HepG2 (cell line): ENCODE results near the gene RBCK1. TPM values are rescaled to one million over a fixed set of nuclear protein-coding genes. Genes with fewer than 3 reads are reported as not detected.

ENCODE experiments used
- AGO1 ChIP-seq: fragments of 200-400 bp; formaldehyde crosslinking; IDR thresholded peaks from 2 replicates; pipeline ENCODE4 v1.6.1; 2017; ENCODE audit warnings: mild to moderate bottlenecking, low read depth, low read length, moderate library complexity; ENCODE audit not compliant: poor library complexity, severe bottlenecking
- ATF1 ChIP-seq: IDR thresholded peaks from 2 replicates; pipeline ENCODE4 v1.6.1; 2016; ENCODE audit warnings: mild to moderate bottlenecking, control low read depth
- FOXA1 ChIP-seq, 2 experiments: fragments of 450-650 bp in 1 of 2; sonication (generic) in 1 of 2; formaldehyde crosslinking in 1 of 2; IDR thresholded peaks; 2 replicates each; pipeline versions ENCODE4 v1.4.0 to v1.6.1; 2016 to 2020; ENCODE audit warnings: missing genetic modification reagents in 1 of 2
- FOXK2 ChIP-seq: fragments of 450-650 bp; IDR thresholded peaks from 2 replicates; pipeline ENCODE4 v1.6.1; 2016
- GRHL1 ChIP-seq: sonication (generic); formaldehyde crosslinking; conservative IDR thresholded peaks from 2 replicates; pipeline ENCODE4 v1.8.0; 2022; ENCODE audit warnings: missing genetic modification reagents
- HNF4G ChIP-seq, 2 experiments: sonication (generic) in 1 of 2; formaldehyde crosslinking in 1 of 2; IDR thresholded peaks; 2 replicates each; pipeline versions ENCODE4 v1.4.0 to v1.6.1; 2011 to 2020; ENCODE audit warnings: borderline replicate concordance in 2 of 2, low read depth in 2 of 2, mild to moderate bottlenecking in 2 of 2, low read length in 1 of 2, missing genetic modification reagents in 1 of 2, moderate library complexity in 1 of 2
- KDM3A ChIP-seq: IDR thresholded peaks from 2 replicates; pipeline ENCODE4 v1.6.1; 2018; ENCODE audit warnings: low read depth, missing compliant biosample characterization
- MAX ChIP-seq: IDR thresholded peaks from 2 replicates; pipeline ENCODE4 v1.6.1; 2012; ENCODE audit warnings: inconsistent platforms
- NFIB ChIP-seq: sonication (generic); formaldehyde crosslinking; IDR thresholded peaks from 2 replicates; pipeline ENCODE4 v1.9.0; 2021; ENCODE audit warnings: missing genetic modification reagents, mild to moderate bottlenecking, borderline replicate concordance
- RARA ChIP-seq: IDR thresholded peaks from 2 replicates; pipeline ENCODE4 v1.6.1; 2016; ENCODE audit warnings: missing genetic modification reagents, missing compliant biosample characterization
- RCOR2 ChIP-seq: IDR thresholded peaks from 2 replicates; pipeline ENCODE4 v1.6.1; 2016; ENCODE audit warnings: missing biosample characterization, missing genetic modification reagents
- RXRB ChIP-seq: IDR thresholded peaks from 2 replicates; pipeline ENCODE4 v1.6.1; 2016; ENCODE audit warnings: borderline replicate concordance, missing genetic modification reagents, missing compliant biosample characterization
- SKI ChIP-seq: fragments of 450-650 bp; IDR thresholded peaks from one replicate; pipeline ENCODE4 v1.6.1; 2018; ENCODE audit warnings: mild to moderate bottlenecking; ENCODE audit not compliant: partially characterized antibody
- SMARCC2 ChIP-seq: fragments of 450-650 bp; IDR thresholded peaks from 2 replicates; pipeline ENCODE4 v1.6.1; 2017; ENCODE audit warnings: antibody characterized with exemption, mild to moderate bottlenecking
- TAF1 ChIP-seq: sonication (generic); formaldehyde crosslinking; IDR thresholded peaks from 2 replicates; pipeline ENCODE4 v1.4.0; 2020; ENCODE audit warnings: missing genetic modification reagents
- ZBTB21 ChIP-seq: sonication (generic); formaldehyde crosslinking; IDR thresholded peaks from 2 replicates; pipeline ENCODE4 v1.4.0; 2020; ENCODE audit warnings: missing genetic modification reagents
- ZFAT ChIP-seq: sonication (generic); formaldehyde crosslinking; conservative IDR thresholded peaks from 2 replicates; pipeline ENCODE4 v1.8.1; 2023; ENCODE audit warnings: missing genetic modification reagents, inconsistent platforms
- ZKSCAN8 ChIP-seq: IDR thresholded peaks from 2 replicates; pipeline ENCODE4 v1.6.1; 2016; ENCODE audit warnings: borderline replicate concordance, missing genetic modification reagents, missing compliant biosample characterization
- ZNF138 ChIP-seq: sonication (generic); formaldehyde crosslinking; IDR thresholded peaks from 2 replicates; pipeline ENCODE4 v1.5.0; 2020; ENCODE audit warnings: mild to moderate bottlenecking, low read depth, missing genetic modification reagents
- ZNF20 ChIP-seq: sonication (generic); formaldehyde crosslinking; IDR thresholded peaks from 2 replicates; pipeline ENCODE4 v1.4.0; 2020; ENCODE audit warnings: mild to moderate bottlenecking, moderate library complexity, missing genetic modification reagents
- ZNF496 ChIP-seq: sonication (generic); formaldehyde crosslinking; IDR thresholded peaks from 2 replicates; pipeline ENCODE4 v1.8.1; 2023; ENCODE audit warnings: mild to moderate bottlenecking, moderate library complexity, missing genetic modification reagents; ENCODE audit not compliant: insufficient replicate concordance
- ZNF563 ChIP-seq: sonication (generic); formaldehyde crosslinking; IDR thresholded peaks from 2 replicates; pipeline ENCODE4 v1.8.0; 2022; ENCODE audit warnings: mild to moderate bottlenecking, moderate library complexity, missing genetic modification reagents
- ZNF570 ChIP-seq: sonication (generic); formaldehyde crosslinking; IDR thresholded peaks from 2 replicates; pipeline ENCODE4 v1.4.0; 2020; ENCODE audit warnings: mild to moderate bottlenecking, missing genetic modification reagents, borderline replicate concordance
- ZNF879 ChIP-seq: sonication (generic); formaldehyde crosslinking; IDR thresholded peaks from 2 replicates; pipeline ENCODE4 v1.8.1; 2023; ENCODE audit warnings: missing genetic modification reagents
- polyA plus RNA-seq, 8 experiments: library from polyadenylated mRNA; depleted of rRNA in 3 of 8; stranded (reverse) in 7 of 8; unstranded in 1 of 8; fragments of >200 nt; fragmentation: Illumina TruSeq in 4 of 8; extraction: Trizol in 4 of 8; gene quantifications; 2 replicates each; pipeline versions ENCODE4 v1.2.1 to v1.2.3, GENCODE V29; 2011 to 2016; ENCODE audit warnings: low read depth in 4 of 8, missing spikeins in 1 of 8, mixed read lengths in 1 of 8; ENCODE audit not compliant: insufficient read depth in 1 of 8
- total RNA-seq, 5 experiments: library from RNA; depleted of rRNA; stranded (reverse); fragments of >200 nt; fragmentation: Illumina TruSeq; extraction: Trizol; gene quantifications; 2 replicates each; pipeline ENCODE4 v1.2.3, GENCODE V29; 2016; ENCODE audit warnings: low read depth in 1 of 5
- TF ChIP-seq, protein P1 (sequence below): sonication (generic); formaldehyde crosslinking; IDR thresholded peaks from 2 replicates; pipeline ENCODE4 v1.8.0; 2022; ENCODE audit warnings: missing genetic modification reagents, mild to moderate bottlenecking, moderate library complexity, borderline replicate concordance
- TF ChIP-seq, protein P2 (sequence below): sonication (generic); formaldehyde crosslinking; IDR thresholded peaks from 2 replicates; pipeline ENCODE4 v1.8.1; 2022; ENCODE audit warnings: mild to moderate bottlenecking, missing genetic modification reagents

Gene RBCK1
- total and polyA plus RNA-seq, 2 of the 13 experiments (the other 11 are each of a cell fraction or from before 2014, with no cell fraction given): 149 to 215 TPM

DNA sequence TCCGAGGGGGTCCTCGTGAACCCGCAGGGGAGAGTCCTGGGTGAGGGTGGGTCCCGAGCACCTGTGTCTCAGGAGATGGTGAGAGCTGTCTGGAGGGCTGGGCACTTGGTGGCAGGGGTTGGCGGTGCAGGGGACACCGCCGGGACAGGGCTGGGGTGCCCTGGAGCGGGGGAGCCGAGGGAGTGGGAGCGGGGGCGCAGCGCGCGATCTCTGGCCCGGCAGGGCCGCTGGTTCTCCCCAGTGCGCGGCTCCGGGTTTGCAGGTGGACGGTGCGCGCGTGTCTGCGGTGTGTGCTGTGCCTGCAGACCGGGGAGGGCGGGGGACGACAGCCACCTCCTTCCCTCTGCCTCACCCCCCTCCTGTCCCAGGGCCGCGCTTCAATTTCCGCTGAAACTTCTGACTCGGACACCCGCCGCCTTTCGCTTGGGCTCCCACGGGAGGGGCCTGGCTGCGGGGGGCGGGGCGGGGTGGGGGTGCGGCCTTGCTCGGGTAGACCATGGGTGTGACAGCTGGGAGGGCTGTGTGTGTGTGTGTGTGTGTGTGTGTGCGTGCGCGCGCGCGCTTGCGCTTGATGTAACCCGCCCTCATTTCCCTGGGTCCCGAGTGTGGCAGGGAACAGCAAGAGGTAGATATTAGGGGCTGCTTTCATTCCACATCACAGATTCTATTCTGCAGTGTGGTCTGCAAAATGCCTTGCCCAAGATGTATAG, 26.4 kb upstream of the RBCK1 start (continued):
- TF ChIP-seq GRHL1 (CRISPR knock-in tag) (no peak), NFIB (CRISPR knock-in tag) (no peak), ZKSCAN8 (CRISPR knock-in tag) (no peak), MAX (peak; percentile 37), FOXA1 (IDR thresholded peaks at IDR 0.05) (no peak), FOXA1 (CRISPR knock-in tag; IDR thresholded peaks at IDR 0.05) (peak; percentile 24; the same call in 1 of the 2 replicates), SMARCC2 (no peak), TAF1 (CRISPR knock-in tag) (peak; percentile 96), ZNF496 (no peak), ZBTB21 (CRISPR knock-in tag) (no peak), KDM3A (no peak), ZNF20 (no peak), AGO1 (no peak), RCOR2 (CRISPR knock-in tag) (no peak), HNF4G (IDR thresholded peaks at IDR 0.05; ENCODE audit: borderline replicate concordance, low read depth, low read length) (no peak; the same call in 1 of the 2 replicates), HNF4G (CRISPR knock-in tag; IDR thresholded peaks at IDR 0.05; ENCODE audit: borderline replicate concordance, low read depth) (0 out of 2 replicates have a peak, but pooled peaks have one; percentile 37), FOXK2 (no peak), SKI (peak; percentile 39), ZFAT (CRISPR knock-in tag) (peak; percentile 76; the same call in 1 of the 2 replicates), RXRB (CRISPR knock-in tag) (peak; percentile 33), RARA (CRISPR knock-in tag) (peak; percentile 53), ZNF138 (peak; percentile 70; the same call in 1 of the 2 replicates), ZNF879 (peak; percentile 90; the same call in 1 of the 2 replicates), ZNF570 (no peak), ATF1 (CRISPR knock-in tag) (no peak), ZNF563 (CRISPR knock-in tag) (peak; percentile 93)
- TF ChIP-seq, protein P1, sequence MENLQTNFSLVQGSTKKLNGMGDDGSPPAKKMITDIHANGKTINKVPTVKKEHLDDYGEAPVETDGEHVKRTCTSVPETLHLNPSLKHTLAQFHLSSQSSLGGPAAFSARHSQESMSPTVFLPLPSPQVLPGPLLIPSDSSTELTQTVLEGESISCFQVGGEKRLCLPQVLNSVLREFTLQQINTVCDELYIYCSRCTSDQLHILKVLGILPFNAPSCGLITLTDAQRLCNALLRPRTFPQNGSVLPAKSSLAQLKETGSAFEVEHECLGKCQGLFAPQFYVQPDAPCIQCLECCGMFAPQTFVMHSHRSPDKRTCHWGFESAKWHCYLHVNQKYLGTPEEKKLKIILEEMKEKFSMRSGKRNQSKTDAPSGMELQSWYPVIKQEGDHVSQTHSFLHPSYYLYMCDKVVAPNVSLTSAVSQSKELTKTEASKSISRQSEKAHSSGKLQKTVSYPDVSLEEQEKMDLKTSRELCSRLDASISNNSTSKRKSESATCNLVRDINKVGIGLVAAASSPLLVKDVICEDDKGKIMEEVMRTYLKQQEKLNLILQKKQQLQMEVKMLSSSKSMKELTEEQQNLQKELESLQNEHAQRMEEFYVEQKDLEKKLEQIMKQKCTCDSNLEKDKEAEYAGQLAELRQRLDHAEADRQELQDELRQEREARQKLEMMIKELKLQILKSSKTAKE (CRISPR knock-in tag): no peak
- TF ChIP-seq, protein P2, sequence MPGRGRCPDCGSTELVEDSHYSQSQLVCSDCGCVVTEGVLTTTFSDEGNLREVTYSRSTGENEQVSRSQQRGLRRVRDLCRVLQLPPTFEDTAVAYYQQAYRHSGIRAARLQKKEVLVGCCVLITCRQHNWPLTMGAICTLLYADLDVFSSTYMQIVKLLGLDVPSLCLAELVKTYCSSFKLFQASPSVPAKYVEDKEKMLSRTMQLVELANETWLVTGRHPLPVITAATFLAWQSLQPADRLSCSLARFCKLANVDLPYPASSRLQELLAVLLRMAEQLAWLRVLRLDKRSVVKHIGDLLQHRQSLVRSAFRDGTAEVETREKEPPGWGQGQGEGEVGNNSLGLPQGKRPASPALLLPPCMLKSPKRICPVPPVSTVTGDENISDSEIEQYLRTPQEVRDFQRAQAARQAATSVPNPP: peak; percentile 69; the same call in 1 of the 2 replicates
